Measurements from ENCODE around the gene KCNT2. TPM values are rescaled to one million over a fixed set of nuclear protein-coding genes. Genes with fewer than 3 reads are reported as not detected.
A peak's percentile ranks its signal among the peaks of the same experiment; 100 is the strongest.

KCNT2 gene
- total RNA-seq, 1 donor from 2014 or later, result 29.8 TPM

DNA sequence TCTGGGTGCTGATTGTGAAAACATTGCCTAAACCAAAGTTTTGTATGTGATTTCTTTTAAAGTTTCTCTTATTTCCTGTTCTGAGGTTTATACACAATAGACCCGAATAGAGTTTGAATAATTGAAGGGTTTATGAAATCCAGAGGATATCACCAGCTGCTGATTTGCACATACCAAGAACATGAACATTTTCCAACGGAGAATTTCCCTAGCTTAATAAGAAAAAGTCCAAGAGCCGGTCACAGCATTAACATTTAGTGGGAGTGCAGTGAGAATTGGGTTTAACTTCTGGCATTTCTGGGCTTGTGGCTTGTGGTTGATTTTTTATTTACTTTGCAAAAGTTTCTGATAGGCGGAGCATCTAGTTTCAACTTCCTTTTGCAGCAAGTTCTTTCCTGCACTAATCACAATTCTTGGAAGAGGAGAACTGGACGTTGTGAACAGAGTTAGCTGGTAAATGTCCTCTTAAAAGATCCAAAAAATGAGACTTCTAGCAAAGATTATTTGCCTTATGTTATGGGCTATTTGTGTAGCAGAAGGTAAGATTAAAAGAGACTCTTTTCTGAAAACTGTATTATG lies 43.5 kb upstream of the KCNT2 start, which contains the start of gene CFH:
Gene CFH, plus strand, starts transcription at position 407 of the 579 bp plus-strand sequence. Its CDS starts 75 bp downstream, at position 482.
- Histone ChIP-seq H3K27ac (no peak within 1 kb of the TSS), H3K4me1 (no peaks in the 10 kb centered on the region), H4K20me1 (ENCODE audit: low read depth) (no peaks in the 10 kb centered on the region), H3K36me3 (no peaks in the 10 kb centered on the region), H3K9me3 (ENCODE audit: low read depth) (no peaks in the 10 kb centered on the region), H3K9ac (no peak within 1 kb of the TSS), H3F3A (ENCODE audit: low read depth) (no peaks in the 10 kb centered on the region), H3K4me2 (no peak within 1 kb of the TSS), H3K4me3 (no peak within 1 kb of the TSS), H2AFZ (replicated peaks) (peak within 1 kb of the TSS; percentile 1), H3K79me2 (ENCODE audit: low read depth) (no peaks in the 10 kb centered on the region), H3K27me3 (no peaks in the 10 kb centered on the region)
- DNase-seq (ENCODE audit: low spot score), result no peak
- TF ChIP-seq EZH2phosphoT487 (IDR thresholded peaks at IDR 0.05) (no peak), EZH2 (IDR thresholded peaks at IDR 0.05) (no peak)
- TF ChIP-seq, protein P1, sequence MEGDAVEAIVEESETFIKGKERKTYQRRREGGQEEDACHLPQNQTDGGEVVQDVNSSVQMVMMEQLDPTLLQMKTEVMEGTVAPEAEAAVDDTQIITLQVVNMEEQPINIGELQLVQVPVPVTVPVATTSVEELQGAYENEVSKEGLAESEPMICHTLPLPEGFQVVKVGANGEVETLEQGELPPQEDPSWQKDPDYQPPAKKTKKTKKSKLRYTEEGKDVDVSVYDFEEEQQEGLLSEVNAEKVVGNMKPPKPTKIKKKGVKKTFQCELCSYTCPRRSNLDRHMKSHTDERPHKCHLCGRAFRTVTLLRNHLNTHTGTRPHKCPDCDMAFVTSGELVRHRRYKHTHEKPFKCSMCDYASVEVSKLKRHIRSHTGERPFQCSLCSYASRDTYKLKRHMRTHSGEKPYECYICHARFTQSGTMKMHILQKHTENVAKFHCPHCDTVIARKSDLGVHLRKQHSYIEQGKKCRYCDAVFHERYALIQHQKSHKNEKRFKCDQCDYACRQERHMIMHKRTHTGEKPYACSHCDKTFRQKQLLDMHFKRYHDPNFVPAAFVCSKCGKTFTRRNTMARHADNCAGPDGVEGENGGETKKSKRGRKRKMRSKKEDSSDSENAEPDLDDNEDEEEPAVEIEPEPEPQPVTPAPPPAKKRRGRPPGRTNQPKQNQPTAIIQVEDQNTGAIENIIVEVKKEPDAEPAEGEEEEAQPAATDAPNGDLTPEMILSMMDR (IDR thresholded peaks at IDR 0.05), result no peak
- H3K27me3 Mint-ChIP-seq (ENCODE audit: insufficient read depth, low read depth), result no peaks in the 10 kb centered on the region
- no peak within 1 kb of the TSS for H3K27ac Mint-ChIP-seq
- no peaks in the 10 kb centered on the region for H3K9me3 Mint-ChIP-seq
- no peaks in the 10 kb centered on the region for H3K4me1 Mint-ChIP-seq
- H3K36me3 Mint-ChIP-seq, result no peaks in the 10 kb centered on the region
- H3K4me3 Mint-ChIP-seq, result no peak within 1 kb of the TSS

DNA sequence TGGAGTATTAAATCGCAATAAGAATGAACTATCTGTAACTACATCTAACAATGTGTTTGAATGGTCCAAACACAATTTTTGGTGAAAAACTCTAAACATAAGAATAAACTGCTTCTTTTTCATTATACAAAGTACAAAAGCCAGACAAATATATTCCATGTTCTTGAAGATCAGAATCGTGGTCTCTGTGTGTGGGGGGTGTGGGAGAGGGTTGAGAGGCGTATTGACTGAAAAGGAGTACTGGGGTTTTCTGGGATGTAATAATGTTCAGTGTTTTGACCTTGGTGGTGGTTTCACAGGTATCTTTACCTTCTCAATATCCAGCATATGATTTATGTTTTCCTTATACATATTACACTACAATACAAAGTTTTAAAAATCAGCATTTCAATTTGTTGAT lies 42.8 kb upstream of the KCNT2 start:
- Histone ChIP-seq H3K79me2 (ENCODE audit: low read depth) (no peaks in the 10 kb centered on the region), H3K36me3 (no peaks in the 10 kb centered on the region), H4K20me1 (ENCODE audit: low read depth) (no peaks in the 10 kb centered on the region), H2AFZ (replicated peaks) (no peak overlapping the region), H3K9ac (no peak overlapping the region), H3K27me3 (no peaks in the 10 kb centered on the region), H3K4me2 (no peak overlapping the region), H3K9me3 (ENCODE audit: low read depth) (no peaks in the 10 kb centered on the region), H3K4me1 (no peaks in the 10 kb centered on the region), H3F3A (ENCODE audit: low read depth) (no peaks in the 10 kb centered on the region), H3K27ac (no peak overlapping the region), H3K4me3 (no peak overlapping the region)
- H3K27me3 Mint-ChIP-seq (ENCODE audit: insufficient read depth, low read depth), result no peaks in the 10 kb centered on the region
- H3K4me1 Mint-ChIP-seq, result no peaks in the 10 kb centered on the region
- H3K36me3 Mint-ChIP-seq, result no peaks in the 10 kb centered on the region
- no peak overlapping the region for H3K27ac Mint-ChIP-seq
- TF ChIP-seq EZH2 (IDR thresholded peaks at IDR 0.05), result no peak
- no peaks in the 10 kb centered on the region for H3K9me3 Mint-ChIP-seq
- DNase-seq (ENCODE audit: low spot score), result no peak
- H3K4me3 Mint-ChIP-seq, result no peak overlapping the region

DNA sequence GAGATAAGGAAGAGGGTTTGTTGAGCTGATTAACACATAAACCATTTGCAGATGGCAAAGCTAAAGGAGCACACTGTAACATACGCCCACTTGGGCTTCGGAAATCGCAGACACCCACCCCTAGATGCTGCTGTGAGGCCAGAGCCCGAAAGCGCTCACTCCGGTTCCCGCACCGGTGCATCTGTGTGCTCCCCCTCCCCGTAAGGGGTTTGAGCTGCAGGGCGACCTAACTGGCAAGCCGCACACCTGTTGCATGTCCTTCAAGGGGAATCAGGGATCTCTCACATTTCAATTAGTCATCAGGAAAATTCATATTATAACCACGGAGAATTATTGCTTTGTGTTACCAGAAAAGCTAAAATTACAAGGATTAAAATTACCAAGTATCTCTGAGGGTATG lies 42.2 kb upstream of the KCNT2 start:
- H3K4me3 ChIP-seq, result no peak overlapping the region
- TF ChIP-seq EZH2phosphoT487 (IDR thresholded peaks at IDR 0.05) (no peak), EZH2 (IDR thresholded peaks at IDR 0.05) (no peak)
- TF ChIP-seq, protein P1 (IDR thresholded peaks at IDR 0.05), result no peak
- H3K27ac Mint-ChIP-seq, result no peak overlapping the region
- H3K27me3 Mint-ChIP-seq (ENCODE audit: insufficient read depth, low read depth), result no peaks in the 10 kb centered on the region
- no peaks in the 10 kb centered on the region for H3K9me3 Mint-ChIP-seq
- H3K4me2 ChIP-seq, result no peak overlapping the region
- no peaks in the 10 kb centered on the region for H3K4me1 ChIP-seq
- H3K4me3 Mint-ChIP-seq, result no peak overlapping the region
- peak overlapping the region; percentile 46 for H2AFZ ChIP-seq (replicated peaks)
- H3K27me3 ChIP-seq, result no peaks in the 10 kb centered on the region
- no peaks in the 10 kb centered on the region for H3K4me1 Mint-ChIP-seq
- no peaks in the 10 kb centered on the region for H3K36me3 Mint-ChIP-seq
- H3K27ac ChIP-seq, result no peak overlapping the region
- H4K20me1 ChIP-seq (ENCODE audit: low read depth), result no peaks in the 10 kb centered on the region
- DNase-seq (ENCODE audit: low spot score), result peak; percentile 2
- H3K79me2 ChIP-seq (ENCODE audit: low read depth), result no peaks in the 10 kb centered on the region
- H3K36me3 ChIP-seq, result no peaks in the 10 kb centered on the region
- no peaks in the 10 kb centered on the region for H3K9me3 ChIP-seq (ENCODE audit: low read depth)
- H3F3A ChIP-seq (ENCODE audit: low read depth), result no peaks in the 10 kb centered on the region
- H3K9ac ChIP-seq, result no peak overlapping the region

DNA sequence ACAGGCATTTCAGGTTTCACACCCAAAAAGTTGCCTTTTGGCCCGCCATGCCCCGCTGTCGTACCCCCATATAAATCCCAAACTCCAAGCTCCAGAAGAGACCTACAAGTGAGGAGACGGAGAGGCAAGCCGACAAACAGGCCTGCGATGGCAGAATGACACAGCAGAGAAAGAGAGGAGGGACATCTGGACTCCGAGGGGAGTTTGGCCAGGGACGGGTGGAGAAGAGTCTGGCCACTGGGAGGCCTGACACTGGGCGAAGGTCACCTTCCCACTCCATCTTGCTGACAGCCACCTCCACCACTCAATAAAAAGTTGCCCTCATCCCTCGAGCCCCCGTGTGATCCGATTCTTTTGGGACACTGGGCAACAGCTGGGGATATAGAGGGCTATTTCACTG lies 41.8 kb upstream of the KCNT2 start:
- DNase-seq (ENCODE audit: low spot score), result no peak
- H3K36me3 Mint-ChIP-seq, result no peaks in the 10 kb centered on the region
- Histone ChIP-seq H3K9me3 (ENCODE audit: low read depth) (no peaks in the 10 kb centered on the region), H2AFZ (replicated peaks) (peak overlapping the region; percentile 46), H3K36me3 (no peaks in the 10 kb centered on the region), H3K27ac (no peak overlapping the region), H3K4me3 (no peak overlapping the region), H3K79me2 (ENCODE audit: low read depth) (no peaks in the 10 kb centered on the region), H3K27me3 (no peaks in the 10 kb centered on the region), H3K9ac (no peak overlapping the region), H3K4me2 (no peak overlapping the region), H4K20me1 (ENCODE audit: low read depth) (no peaks in the 10 kb centered on the region), H3F3A (ENCODE audit: low read depth) (no peaks in the 10 kb centered on the region), H3K4me1 (no peaks in the 10 kb centered on the region)
- no peaks in the 10 kb centered on the region for H3K4me1 Mint-ChIP-seq
- H3K27me3 Mint-ChIP-seq (ENCODE audit: insufficient read depth, low read depth), result no peaks in the 10 kb centered on the region
- H3K4me3 Mint-ChIP-seq, result no peak overlapping the region
- no peaks in the 10 kb centered on the region for H3K9me3 Mint-ChIP-seq
- no peak for TF ChIP-seq EZH2 (IDR thresholded peaks at IDR 0.05)
- TF ChIP-seq EZH2phosphoT487 (IDR thresholded peaks at IDR 0.05), result no peak
- TF ChIP-seq, protein P1 (IDR thresholded peaks at IDR 0.05), result no peak
- no peak overlapping the region for H3K27ac Mint-ChIP-seq

All from neural progenitor cell (in vitro differentiated cells).